GM23338 (cell line): ENCODE results near the gene SCAMP5.

Source experiments
- CTCF ChIP-seq, 2 experiments: fragments of 200-600 bp in 1 of 2; sonication (generic) in 1 of 2; conservative IDR thresholded peaks; 2 replicates each; pipeline versions ENCODE4 v1.5.1 to v1.6.1; 2016 to 2017; ENCODE audit warnings: antibody characterized with exemption in 2 of 2, low read depth in 2 of 2, mild to moderate bottlenecking in 2 of 2, moderate library complexity in 1 of 2
- NANOG ChIP-seq: IDR thresholded peaks from 2 replicates; pipeline ENCODE4 v1.6.1; 2016; ENCODE audit warnings: antibody characterized with exemption, borderline replicate concordance
- POLR2AphosphoS5 ChIP-seq: IDR thresholded peaks from 2 replicates; pipeline ENCODE4 v1.6.1; 2016; ENCODE audit warnings: antibody characterized with exemption, low read depth
- REST ChIP-seq: IDR thresholded peaks from one replicate; pipeline ENCODE4 v1.6.1; 2018; ENCODE audit warnings: antibody characterized with exemption; ENCODE audit not compliant: unreplicated experiment

- TF ChIP-seq CTCF (conservative IDR thresholded peaks at IDR 0.05; ENCODE audit: low read depth in 2 of 2) (no peak), POLR2AphosphoS5 (no peak), REST (no peak), NANOG (no peak)
These were observed 1.8 kb downstream of the SCAMP5 start for GRCh38 chr15:74997141-74997540.
